ENCODE data around the gene SLC6A6.

SLC6A6 gene

DNA sequence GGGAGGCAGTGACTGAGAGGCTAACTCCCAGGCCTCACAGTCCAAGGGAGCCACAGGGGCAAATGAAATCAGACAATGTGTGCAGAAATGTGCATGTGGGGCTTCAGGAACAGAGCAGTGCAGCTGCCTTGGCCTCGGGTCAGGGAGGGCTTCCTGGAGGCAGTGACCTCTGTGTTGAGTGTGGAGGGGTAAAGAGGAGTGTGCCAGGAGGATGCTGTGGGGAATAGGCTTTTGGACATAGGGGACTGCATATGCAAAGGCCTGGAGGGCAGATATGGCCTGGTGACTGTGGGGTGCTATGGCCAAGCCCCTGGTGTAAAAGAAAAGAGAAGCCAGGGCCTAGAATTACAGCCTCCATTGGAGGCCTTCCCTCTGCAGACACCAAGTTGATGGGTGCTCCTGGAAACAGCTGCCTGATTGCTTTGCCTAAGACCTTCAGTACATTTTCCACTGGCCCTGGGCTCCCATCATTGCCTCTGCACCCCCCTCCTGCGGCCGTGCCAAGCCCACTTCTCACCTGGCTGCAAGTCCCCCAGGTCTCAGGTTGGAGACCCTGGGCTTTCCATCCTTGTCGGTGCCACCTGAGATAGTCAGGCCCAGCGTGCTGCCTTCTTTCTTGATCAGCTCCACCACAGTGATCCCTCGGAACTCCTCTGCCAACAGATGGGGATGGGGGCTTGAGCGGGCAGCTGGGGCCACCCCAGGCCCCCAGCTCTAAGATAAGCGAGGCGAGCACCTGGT, 122.7 kb downstream of the SLC6A6 start:
- DNase-seq (ENCODE audit: low read depth) = no peak
- TF ChIP-seq, protein P1, sequence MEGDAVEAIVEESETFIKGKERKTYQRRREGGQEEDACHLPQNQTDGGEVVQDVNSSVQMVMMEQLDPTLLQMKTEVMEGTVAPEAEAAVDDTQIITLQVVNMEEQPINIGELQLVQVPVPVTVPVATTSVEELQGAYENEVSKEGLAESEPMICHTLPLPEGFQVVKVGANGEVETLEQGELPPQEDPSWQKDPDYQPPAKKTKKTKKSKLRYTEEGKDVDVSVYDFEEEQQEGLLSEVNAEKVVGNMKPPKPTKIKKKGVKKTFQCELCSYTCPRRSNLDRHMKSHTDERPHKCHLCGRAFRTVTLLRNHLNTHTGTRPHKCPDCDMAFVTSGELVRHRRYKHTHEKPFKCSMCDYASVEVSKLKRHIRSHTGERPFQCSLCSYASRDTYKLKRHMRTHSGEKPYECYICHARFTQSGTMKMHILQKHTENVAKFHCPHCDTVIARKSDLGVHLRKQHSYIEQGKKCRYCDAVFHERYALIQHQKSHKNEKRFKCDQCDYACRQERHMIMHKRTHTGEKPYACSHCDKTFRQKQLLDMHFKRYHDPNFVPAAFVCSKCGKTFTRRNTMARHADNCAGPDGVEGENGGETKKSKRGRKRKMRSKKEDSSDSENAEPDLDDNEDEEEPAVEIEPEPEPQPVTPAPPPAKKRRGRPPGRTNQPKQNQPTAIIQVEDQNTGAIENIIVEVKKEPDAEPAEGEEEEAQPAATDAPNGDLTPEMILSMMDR (conservative IDR thresholded peaks at IDR 0.05; ENCODE audit: low read depth, low read length) = no peak
- no peak overlapping the region for H3K4me3 ChIP-seq (ENCODE audit: low read length)

DNA sequence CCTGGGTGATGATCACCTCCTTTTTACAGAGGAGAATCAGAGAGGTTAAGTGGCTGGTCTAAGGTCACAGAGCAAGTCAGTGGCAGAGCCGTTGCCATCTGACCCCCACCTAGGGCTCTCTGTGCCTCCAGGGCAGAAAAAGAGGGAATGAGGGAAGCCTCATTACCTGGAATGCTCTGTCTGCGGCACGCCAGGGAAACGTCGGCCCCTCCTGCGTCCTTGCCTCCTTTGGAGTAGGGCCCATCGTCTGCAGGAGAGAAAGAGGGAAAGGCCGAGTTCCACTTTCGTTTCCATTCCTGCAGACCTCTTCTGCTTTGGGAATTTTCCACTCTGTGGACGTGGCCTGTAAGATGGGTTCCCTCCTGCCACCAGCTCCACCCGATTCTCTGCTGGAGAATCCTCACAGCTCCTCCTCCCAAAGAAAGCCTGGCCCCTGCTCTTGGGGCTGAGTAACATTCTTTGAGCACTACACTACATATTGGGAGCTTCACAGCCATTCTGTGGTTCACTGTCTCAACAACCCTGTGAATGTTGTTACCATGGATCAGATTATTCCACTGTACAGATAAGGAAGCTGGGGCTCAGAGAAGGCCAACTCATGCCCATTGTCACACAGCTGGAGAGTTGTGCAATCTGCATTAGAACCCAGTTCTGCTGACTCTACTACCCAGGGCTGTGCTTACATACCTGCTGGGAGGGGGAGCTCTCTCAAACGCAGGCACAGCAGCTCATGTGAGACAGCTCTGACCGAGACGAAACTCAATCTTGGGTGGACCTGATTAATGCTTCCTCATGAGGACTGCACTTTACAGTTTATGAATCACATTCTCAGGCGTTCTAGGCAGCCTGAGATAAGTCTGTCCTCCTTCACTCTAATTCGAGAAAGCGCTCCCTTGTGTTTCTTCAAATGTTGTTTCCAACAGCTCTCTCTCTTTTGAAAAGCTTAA, 123.6 kb downstream of the SLC6A6 start:
- no peak overlapping the region for H3K4me3 ChIP-seq (ENCODE audit: low read length)
- no peak for DNase-seq (ENCODE audit: low read depth)
- TF ChIP-seq, protein P1 (conservative IDR thresholded peaks at IDR 0.05; ENCODE audit: low read depth, low read length) = no peak

DNA sequence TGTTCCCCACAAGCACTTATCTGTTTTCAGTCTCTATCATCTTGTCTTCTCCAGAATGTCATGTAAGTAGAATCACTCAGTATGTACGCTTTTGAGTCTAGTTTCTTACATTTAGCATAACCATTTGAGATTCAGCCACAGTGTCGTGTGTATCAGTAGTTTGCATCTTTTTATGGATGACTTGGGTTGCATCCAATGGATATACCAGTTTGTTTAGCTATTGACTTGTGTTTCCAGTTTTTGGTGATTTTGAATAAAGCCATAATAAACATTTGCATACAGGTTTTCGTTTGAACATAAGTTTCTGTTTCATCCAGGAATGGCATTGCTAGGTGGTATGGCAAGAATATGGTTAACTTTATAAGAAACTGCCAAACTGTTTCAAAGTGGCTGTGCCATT, 125.7 kb downstream of the SLC6A6 start:
- DNase-seq (ENCODE audit: low read depth) = no peak
- TF ChIP-seq, protein P1 (conservative IDR thresholded peaks at IDR 0.05; ENCODE audit: low read depth, low read length) = no peak

DNA sequence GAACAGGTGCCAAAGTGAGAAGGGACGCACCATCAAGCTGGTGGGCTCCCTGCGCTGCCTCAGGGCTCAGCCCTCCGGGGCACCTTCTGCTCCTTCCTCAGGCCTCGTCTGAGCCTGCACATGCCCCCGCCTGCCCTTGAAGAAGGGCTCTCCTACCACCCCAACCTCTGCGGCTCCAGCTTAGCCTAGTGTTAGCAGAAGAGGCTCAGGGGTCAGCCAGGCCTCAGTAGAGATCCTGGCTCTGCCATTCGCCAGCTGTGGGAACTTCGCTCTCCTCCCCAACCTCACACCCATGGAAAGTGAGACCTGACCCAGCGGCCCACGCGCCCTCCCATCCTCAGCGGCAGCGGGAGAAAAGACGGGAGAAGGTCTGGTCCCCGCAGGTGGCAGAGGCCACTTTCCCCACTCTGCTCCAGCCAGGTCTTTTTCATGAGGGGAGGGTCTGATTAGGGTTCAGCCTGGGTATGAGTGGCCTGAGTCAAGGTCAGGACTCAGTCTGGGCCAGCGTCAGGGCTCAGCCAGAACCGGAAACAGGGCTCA, 129.5 kb downstream of the SLC6A6 start:
- TF ChIP-seq, protein P1 (conservative IDR thresholded peaks at IDR 0.05; ENCODE audit: low read depth, low read length) = no peak
- no peak for DNase-seq (ENCODE audit: low read depth)
- no peak overlapping the region for H3K4me3 ChIP-seq (ENCODE audit: low read length)

More for the DNA sequence above, 125.7 kb downstream of the SLC6A6 start:
- H3K4me3 ChIP-seq (ENCODE audit: low read length) = no peak overlapping the region

DNA sequence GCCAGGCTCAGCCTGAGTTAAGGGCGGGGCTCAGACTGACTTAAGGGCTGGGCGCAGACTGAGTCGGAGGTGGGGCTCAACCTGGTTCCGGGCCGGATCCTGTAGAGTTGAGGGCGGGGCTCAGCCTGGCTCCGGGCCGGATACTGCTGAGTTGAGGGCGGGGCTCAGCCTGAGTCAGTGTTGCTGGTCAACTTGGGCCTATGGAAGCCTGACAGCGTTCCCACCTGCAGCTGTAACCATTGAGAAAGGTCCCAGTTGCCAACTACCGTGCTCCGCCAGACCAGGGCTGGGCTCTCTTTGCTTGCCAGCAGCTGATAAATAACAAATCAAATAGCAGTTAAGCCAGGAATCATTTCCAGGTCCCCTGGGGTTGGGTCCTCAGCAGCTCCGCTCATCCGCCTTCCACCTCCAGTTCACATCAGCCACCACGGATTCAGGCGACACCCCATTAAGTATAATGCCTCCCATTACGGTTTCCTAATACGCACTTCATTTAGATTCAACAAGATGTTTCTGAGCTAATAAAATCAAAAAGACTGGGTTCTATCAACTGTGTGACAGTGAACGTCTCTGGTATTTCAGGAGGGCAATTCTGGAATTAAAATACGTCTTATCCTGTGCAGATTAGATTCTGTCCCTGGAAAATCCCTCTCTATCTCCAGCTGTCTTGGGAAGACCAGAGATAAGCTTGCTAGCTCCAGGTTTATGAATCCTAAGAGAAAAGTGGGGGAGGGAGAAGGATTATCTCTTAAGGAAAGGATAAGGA, 130.5 kb downstream of the SLC6A6 start:
- DNase-seq (ENCODE audit: low read depth) = no peak
- TF ChIP-seq, protein P1 (conservative IDR thresholded peaks at IDR 0.05; ENCODE audit: low read depth, low read length) = no peak
- H3K4me3 ChIP-seq (ENCODE audit: low read length) = no peak overlapping the region

DNA sequence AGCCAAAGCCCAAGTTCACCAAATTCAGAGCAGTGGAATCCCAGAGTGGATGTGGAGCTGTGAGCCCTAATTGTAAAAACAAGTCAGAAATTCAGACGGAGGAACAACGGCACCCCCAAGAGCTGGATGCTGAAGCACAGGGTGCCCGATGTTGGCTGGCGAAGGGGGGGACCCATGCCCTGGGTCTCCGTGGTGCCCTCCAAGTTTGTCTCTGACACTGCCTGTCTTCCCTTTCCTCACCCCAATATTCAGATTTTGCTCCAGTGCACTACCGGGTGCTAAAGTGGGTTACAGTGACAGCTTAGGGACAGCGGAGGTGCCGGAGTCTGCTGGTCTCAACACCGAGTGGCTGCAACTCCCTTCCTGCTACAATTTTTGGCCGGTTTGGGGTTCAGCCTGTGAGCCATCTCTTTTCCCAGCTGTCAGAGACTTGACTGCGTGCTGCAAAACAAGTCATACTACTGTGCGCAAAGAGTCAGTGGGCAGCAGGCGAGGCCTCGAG, 131.1 kb downstream of the SLC6A6 start:
- no peak for DNase-seq (ENCODE audit: low read depth)
- H3K4me3 ChIP-seq (ENCODE audit: low read length) = no peak overlapping the region
- TF ChIP-seq, protein P1 (conservative IDR thresholded peaks at IDR 0.05; ENCODE audit: low read depth, low read length) = no peak

Data from retinal pigment epithelial cell (primary cell).